ENCODE results near the gene TIAL1.

Gene TIAL1

GRCh38 chr10:119596537-119597404, at the start of gene TIAL1:
TIAL1 (minus strand) TSS chr10:119596964; CDS start chr10:119596465, 499 bp downstream.
- TF ChIP-seq YY1 (IDR thresholded peaks at IDR 0.05; ENCODE audit: low read depth) = peak; percentile 97
- no peak; the same call in 1 of the 2 replicates for TF ChIP-seq NFIC (IDR thresholded peaks at IDR 0.05)
- TF ChIP-seq REST (IDR thresholded peaks at IDR 0.05; ENCODE audit: low read depth) = 0 out of 2 replicates have a peak, but pooled peaks have one; percentile 24
- TF ChIP-seq CEBPB (IDR thresholded peaks at IDR 0.05) = 0 out of 2 replicates have a peak, but pooled peaks have one; percentile 17
- TF ChIP-seq TCF12 (IDR thresholded peaks at IDR 0.05; ENCODE audit: low read depth) = peak; percentile 37; the same call in 1 of the 2 replicates
- no peak for TF ChIP-seq ZBTB7A (IDR thresholded peaks at IDR 0.05; ENCODE audit: low read depth)
- peak; percentile 15; the same call in 1 of the 2 replicates for TF ChIP-seq RAD21 (IDR thresholded peaks at IDR 0.05; ENCODE audit: low read depth)
- TF ChIP-seq TEAD4 (IDR thresholded peaks at IDR 0.05) = peak; percentile 31; the same call in 1 of the 2 replicates
- no peak for TF ChIP-seq FOXM1 (IDR thresholded peaks at IDR 0.05; ENCODE audit: borderline replicate concordance, low read depth)
- peak; percentile 71 for TF ChIP-seq TAF1 (IDR thresholded peaks at IDR 0.05; ENCODE audit: low read depth)
- no peak for TF ChIP-seq EP300 (IDR thresholded peaks at IDR 0.05; ENCODE audit: borderline replicate concordance)
- TF ChIP-seq MAX (IDR thresholded peaks at IDR 0.05) = peak; percentile 99
- peak; percentile 1; the same call in 1 of the 2 replicates for TF ChIP-seq EGR1 (IDR thresholded peaks at IDR 0.05)
- TF ChIP-seq CREB1 (IDR thresholded peaks at IDR 0.05; ENCODE audit: low read depth) = no peak
- 0 out of 2 replicates have a peak, but pooled peaks have one; percentile 42 for TF ChIP-seq USF1 (IDR thresholded peaks at IDR 0.05)

GRCh38 chr10:119644994-119645393, 48.2 kb upstream of the TIAL1 start:
- no peak for TF ChIP-seq ZBTB7A (IDR thresholded peaks at IDR 0.05; ENCODE audit: low read depth)
- no peak for TF ChIP-seq TEAD4 (IDR thresholded peaks at IDR 0.05)
- no peak for TF ChIP-seq TCF12 (IDR thresholded peaks at IDR 0.05; ENCODE audit: low read depth)
- no peak for TF ChIP-seq MAX (IDR thresholded peaks at IDR 0.05)
- TF ChIP-seq CEBPB (IDR thresholded peaks at IDR 0.05) = no peak

- no peak for TF ChIP-seq EP300 (IDR thresholded peaks at IDR 0.05; ENCODE audit: borderline replicate concordance)
- no peak for TF ChIP-seq ZBTB7A (IDR thresholded peaks at IDR 0.05; ENCODE audit: low read depth)
- no peak for TF ChIP-seq TCF12 (IDR thresholded peaks at IDR 0.05; ENCODE audit: low read depth)
- no peak for TF ChIP-seq TEAD4 (IDR thresholded peaks at IDR 0.05)
- TF ChIP-seq RAD21 (IDR thresholded peaks at IDR 0.05; ENCODE audit: low read depth) = peak; percentile 11; the same call in 1 of the 2 replicates
Observed at GRCh38 chr10:119644205-119644814, 47.5 kb upstream of the TIAL1 start.

- no peak for TF ChIP-seq RAD21 (IDR thresholded peaks at IDR 0.05; ENCODE audit: low read depth)
- TF ChIP-seq TEAD4 (IDR thresholded peaks at IDR 0.05) = no peak
- TF ChIP-seq CREB1 (IDR thresholded peaks at IDR 0.05; ENCODE audit: low read depth) = no peak
- no peak for TF ChIP-seq CEBPB (IDR thresholded peaks at IDR 0.05)
- TF ChIP-seq FOXM1 (IDR thresholded peaks at IDR 0.05; ENCODE audit: borderline replicate concordance, low read depth) = no peak
- TF ChIP-seq REST (IDR thresholded peaks at IDR 0.05; ENCODE audit: low read depth) = no peak
- no peak for TF ChIP-seq EGR1 (IDR thresholded peaks at IDR 0.05)
- TF ChIP-seq USF1 (IDR thresholded peaks at IDR 0.05) = no peak
- no peak for TF ChIP-seq TCF12 (IDR thresholded peaks at IDR 0.05; ENCODE audit: low read depth)
- no peak for TF ChIP-seq MAX (IDR thresholded peaks at IDR 0.05)
- TF ChIP-seq TAF1 (IDR thresholded peaks at IDR 0.05; ENCODE audit: low read depth) = no peak
- TF ChIP-seq ZBTB7A (IDR thresholded peaks at IDR 0.05; ENCODE audit: low read depth) = no peak
- no peak for TF ChIP-seq NFIC (IDR thresholded peaks at IDR 0.05)
- no peak for TF ChIP-seq YY1 (IDR thresholded peaks at IDR 0.05; ENCODE audit: low read depth)
- TF ChIP-seq EP300 (IDR thresholded peaks at IDR 0.05; ENCODE audit: borderline replicate concordance) = no peak
Observed at GRCh38 chr10:119643306-119644204, 46.8 kb upstream of the TIAL1 start.

Data from Ishikawa (cell line).